Skin epidermis (tissue), 12 donors: Measurements from ENCODE around the gene GRK4.

ENCODE experiments used
- H3K27ac ChIP-seq, 21 experiments: fragments of 200-600 bp; sonication (generic) in 11 of 21; one replicate each; pipeline ENCODE4 v1.5.0; 2020; ENCODE audit warnings: mild to moderate bottlenecking in 3 of 21, inconsistent platforms in 2 of 21, moderate library complexity in 2 of 21
- H3K4me3 ChIP-seq, 7 experiments: fragments of 200-600 bp; sonication (generic) in 2 of 7; one replicate each; pipeline ENCODE4 v1.5.0; 2020; ENCODE audit warnings: inconsistent platforms in 2 of 7, mild to moderate bottlenecking in 2 of 7, moderate library complexity in 1 of 7

Gene GRK4

DNA sequence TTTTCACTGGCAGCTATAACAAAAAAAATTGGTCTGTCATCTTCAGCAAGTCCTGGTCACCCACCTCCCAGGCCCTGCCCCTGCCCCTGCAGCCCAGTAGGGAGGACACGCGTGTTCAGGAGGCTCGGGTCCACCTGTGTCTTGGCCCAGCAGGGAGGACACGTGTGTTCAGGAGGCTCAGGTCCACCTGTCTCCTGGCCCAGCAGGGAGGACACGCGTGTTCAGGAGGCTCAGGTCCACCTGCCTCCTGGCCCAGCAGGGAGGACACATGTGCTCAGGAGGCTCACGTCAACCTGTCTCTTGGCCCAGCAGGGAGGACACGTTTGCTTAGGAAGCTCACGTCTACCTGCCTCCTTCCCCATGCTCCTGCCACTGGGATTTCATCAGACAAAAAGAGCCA, 66.1 kb downstream of the GRK4 start:
- Histone ChIP-seq H3K27ac (no peak overlapping the region), H3K4me3 (no peak overlapping the region)

DNA sequence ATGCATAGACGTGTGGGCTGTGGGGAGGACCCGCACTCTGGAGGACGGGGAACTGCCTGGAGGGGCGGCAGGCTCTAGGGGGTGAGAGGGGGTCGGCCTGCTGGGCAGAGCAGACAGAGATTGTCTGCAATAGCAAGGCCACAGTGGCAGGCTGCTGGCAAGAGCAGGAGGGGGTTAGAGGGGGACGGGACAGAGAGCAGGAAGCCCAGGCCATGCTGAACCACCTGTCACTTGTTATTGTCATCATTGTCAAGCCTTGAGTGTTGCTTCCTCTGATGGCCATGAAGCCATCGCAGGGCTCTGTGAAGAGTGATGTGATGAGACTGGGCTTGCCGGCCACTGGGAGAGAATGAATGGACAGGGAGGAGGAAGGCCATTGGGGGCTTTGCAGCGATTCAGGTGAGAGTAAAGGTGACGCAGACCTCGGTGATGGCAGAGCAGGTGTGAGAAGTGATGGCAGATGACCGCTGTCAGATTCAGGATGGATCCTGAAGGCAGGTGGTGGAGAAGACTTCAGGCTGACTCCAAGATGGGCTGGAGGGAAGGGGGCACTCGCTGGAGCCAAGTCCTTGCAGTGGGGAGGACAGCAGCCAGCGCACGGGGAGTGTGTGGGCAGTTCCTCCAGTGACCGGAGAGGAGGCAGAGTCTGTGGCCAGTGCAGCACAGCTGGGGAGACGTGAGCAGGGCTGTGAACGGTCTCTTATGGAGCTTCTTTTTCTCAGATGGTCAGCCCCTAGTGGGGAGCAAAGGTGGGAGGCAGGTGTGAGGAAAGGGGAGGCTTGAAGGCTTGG, 67.4 kb downstream of the GRK4 start:
- no peak overlapping the region for H3K27ac ChIP-seq
- H3K4me3 ChIP-seq: no peak overlapping the region

DNA sequence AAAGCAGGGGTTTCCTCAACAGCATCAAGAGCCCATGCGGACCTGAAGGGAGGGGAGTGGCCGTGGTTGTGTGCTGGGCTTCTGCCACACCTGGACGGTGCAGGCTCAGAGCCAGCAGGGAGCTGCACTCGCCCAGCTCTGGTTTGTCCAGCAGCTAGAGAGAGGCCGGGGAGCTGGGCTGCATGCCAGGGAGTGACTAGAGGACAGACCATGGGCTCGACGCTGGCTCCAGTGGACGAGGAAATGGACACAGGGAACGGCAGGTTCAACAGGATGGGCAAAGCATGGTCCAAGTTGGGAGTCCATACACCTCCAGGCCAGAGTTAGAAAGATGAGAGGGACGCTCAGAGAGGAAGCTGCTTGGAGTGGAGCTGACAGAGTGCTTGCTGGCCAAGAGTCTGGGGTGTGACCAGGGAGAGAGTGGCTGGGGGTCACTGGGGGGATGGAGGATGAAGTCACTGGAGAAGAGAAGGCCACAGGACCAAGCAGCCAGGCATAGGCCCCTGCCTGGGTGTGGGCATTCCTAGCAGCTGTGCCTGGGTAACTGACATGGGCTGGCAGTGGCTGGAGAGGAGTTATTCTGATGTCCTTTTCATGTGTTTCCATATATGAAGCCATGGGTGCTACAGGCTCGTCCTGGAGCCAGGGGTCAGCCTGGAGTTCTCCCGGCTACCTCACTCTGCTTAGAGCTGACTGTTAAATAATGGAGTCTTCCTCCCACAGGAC, 68.1 kb downstream of the GRK4 start:
- Histone ChIP-seq H3K4me3 (no peak overlapping the region), H3K27ac (no peak overlapping the region)

DNA sequence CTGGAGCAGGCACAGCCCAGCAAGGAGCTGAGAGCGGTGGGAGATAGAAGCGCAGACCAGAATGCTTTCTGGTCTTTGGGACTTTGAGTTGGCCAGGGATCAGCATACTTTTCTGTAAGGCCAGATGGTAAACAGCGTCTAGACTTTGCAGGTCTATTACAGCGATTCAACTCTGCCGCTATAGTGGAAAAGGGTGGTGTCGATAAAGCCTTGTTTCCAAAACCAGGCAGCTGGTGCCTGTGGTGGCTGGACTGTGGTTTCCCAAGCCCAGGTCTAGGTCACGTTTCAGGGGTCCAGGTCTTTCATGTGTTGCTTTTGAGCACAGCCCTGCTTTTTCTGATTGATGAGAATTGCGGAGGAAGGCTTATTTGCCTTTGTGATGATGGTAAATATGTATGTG, 70.9 kb downstream of the GRK4 start:
- no peak overlapping the region for H3K27ac ChIP-seq
- H3K4me3 ChIP-seq: no peak overlapping the region

DNA sequence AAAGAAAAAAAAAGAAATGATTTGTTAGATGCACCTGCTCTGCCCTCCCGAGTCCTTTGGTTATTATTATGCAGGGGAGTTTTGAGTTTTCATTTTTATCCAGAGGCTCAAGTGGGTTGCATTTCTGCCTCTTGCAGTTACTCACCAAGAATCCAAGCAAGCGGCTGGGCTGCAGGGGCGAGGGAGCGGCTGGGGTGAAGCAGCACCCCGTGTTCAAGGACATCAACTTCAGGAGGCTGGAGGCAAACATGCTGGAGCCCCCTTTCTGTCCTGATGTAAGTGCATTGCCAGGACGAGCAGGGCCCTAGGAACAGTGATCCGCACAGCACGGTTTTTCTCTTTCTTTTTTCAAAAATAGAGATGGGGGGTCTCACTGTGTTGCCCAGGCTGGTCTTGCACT, 71.9 kb downstream of the GRK4 start:
- no peak overlapping the region for H3K4me3 ChIP-seq
- no peak overlapping the region for H3K27ac ChIP-seq

DNA sequence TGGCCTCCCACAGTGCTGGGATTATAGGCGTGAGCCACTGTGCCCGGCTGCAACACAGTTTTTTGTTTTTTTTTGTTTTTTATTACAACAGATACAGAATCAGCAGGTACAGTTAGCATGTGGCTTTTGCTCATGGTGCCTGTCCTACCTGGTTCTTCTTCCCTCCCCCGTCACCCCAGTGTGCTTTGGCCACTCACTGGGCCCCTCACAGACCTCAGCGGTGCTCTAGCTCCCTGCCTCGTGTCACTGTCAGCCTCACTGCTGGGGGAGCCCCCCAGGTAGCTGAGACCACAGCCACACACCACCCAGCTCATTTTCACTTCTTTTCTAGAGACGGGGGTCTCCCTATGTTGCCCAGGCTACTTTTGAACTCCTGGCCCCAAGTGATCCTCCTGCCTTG, 72.3 kb downstream of the GRK4 start:
- H3K4me3 ChIP-seq: no peak overlapping the region
- no peak overlapping the region for H3K27ac ChIP-seq

DNA sequence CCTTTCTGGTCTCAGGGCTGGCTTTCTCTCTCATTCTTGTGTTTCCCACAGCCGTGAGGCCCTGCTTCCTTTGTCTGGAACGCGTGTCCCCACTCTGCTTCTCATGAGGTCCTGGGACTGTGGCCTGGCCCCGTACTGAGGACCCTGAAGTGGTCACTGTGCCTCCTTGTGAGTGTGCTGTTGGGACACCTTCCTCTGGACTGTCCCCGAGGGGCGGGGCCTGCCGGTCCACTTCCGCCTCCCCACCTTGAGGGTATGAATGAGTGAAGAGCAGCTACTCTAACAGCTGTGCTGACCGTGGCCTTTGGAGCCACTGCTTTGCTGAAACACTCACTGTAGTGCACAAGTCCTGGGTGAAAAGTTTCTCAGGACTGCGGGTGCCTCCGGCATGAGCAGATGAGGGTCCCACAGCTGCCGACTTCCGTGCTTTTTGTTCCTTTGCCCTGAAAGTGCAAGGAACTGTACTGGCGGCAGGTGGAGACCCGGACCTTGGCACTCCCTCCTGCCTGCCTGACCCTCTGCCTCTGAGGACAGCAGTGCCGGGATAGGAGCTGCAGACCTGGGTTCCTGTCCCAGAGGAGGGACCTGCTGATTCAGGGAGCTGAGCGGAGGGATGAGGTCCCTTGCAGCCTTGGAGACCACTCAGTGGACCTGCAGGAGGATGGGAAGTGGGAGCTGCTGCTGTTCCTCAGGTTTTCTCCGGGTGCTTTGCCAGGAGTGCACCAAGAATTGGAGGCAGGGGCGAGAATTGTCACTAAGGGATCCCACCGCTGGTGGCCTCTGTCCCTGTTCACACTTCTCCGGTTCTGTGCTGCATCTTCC, 73.0 kb downstream of the GRK4 start:
- Histone ChIP-seq H3K27ac (no peak overlapping the region), H3K4me3 (no peak overlapping the region)

DNA sequence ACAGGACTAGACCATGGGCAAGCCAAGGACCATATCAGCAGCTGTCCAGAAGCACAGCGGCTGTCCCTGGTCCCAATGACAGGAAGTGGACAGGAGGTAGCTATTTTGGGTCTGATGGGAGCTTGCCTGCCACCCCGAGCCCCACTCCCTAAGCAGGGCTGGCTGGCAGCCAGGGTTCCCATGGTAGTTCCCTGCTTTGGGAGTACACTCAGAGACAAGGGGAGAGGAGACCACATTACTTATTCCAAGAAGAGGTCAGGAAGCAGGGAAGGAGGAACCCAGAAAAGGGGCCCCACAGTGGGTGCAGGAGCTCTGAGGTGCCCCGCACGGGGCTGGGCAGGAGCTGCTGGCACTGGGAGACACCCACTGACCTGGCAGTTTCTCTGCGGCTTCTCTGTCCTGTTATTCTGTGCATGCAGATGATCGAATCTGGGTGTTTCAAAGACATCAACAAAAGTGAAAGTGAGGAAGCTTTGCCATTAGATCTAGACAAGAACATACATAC, 74.6 kb downstream of the GRK4 start:
- H3K27ac ChIP-seq: peak overlapping the region in 2 of 21 experiments; percentile 10 to 24

DNA sequence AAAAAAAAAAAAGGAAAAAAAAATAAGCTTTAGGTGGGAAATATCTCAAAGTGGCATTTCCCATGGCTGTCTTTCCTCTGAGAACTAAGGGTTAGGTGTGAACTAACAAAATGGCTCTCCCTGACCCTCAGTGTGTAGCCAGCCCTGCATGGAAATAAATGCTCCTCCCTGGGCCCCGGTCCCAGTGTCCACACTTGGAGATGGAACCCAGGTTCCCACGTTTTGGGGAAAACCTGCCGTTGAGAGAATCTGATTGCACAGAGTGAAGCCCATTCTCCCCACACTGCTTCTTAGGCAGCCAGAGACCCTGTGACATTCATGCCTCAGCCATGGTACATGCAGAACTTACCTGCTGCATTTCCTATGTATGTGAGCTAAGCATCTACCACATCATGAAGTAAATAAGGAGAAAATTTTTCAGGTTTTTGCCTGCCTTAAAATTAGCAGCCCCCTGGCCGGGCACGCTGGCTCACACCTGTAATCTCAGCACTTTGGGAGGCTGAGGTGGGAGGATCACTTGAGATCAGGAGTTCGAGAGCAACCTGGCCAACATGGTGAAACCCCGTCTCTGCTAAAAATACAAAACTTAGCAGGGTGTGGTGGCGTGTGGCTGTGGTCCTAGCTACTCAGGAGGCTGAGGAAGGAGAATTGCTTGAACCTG, 76.5 kb downstream of the GRK4 start:
- Histone ChIP-seq H3K27ac (no peak overlapping the region), H3K4me3 (no peak overlapping the region)

More for the DNA sequence above, 74.6 kb downstream of the GRK4 start:
- H3K4me3 ChIP-seq: peak overlapping the region in 1 of 7 experiments; percentile 15

DNA sequence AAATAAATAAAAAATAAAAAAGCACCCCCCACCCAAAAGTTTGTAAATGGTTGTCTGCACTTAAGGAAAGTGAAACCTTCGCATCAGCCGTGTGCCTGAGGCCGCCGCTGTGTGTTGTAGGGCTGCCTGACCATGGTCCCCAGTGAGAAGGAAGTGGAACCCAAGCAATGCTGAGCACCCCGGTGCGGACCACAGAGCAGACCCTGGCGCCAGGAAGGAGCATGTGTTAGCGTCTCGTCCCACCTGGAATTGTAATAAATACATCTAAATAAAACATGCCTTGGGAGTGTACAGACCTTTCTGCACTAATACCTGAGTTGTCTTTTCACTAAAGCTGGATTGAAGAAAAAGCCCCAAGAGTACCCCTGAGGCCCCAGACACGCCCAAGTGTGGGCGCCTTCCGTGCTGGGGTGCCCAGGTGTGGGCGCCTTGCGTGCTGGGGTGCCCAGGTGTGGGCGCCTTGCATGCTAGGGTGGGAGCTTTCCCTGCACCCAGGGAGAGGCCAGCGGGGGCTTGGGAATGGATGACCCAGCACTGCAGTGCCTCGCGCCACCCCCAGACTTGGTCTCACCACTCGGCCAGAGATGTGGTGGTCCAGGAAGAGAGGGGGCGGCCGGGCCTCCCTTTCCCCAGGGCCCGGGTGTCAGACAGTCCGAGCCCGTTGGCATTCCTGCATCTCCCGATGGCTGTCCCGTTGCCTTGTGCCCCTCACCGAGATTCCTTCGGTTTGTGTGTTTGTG, 77.3 kb downstream of the GRK4 start:
- peak overlapping the region in 13 of 21 experiments; percentile 54 to 93 (median 77) for H3K27ac ChIP-seq
- H3K4me3 ChIP-seq: peak overlapping the region in 6 of 7 experiments; percentile 28 to 44 (median 40)

DNA sequence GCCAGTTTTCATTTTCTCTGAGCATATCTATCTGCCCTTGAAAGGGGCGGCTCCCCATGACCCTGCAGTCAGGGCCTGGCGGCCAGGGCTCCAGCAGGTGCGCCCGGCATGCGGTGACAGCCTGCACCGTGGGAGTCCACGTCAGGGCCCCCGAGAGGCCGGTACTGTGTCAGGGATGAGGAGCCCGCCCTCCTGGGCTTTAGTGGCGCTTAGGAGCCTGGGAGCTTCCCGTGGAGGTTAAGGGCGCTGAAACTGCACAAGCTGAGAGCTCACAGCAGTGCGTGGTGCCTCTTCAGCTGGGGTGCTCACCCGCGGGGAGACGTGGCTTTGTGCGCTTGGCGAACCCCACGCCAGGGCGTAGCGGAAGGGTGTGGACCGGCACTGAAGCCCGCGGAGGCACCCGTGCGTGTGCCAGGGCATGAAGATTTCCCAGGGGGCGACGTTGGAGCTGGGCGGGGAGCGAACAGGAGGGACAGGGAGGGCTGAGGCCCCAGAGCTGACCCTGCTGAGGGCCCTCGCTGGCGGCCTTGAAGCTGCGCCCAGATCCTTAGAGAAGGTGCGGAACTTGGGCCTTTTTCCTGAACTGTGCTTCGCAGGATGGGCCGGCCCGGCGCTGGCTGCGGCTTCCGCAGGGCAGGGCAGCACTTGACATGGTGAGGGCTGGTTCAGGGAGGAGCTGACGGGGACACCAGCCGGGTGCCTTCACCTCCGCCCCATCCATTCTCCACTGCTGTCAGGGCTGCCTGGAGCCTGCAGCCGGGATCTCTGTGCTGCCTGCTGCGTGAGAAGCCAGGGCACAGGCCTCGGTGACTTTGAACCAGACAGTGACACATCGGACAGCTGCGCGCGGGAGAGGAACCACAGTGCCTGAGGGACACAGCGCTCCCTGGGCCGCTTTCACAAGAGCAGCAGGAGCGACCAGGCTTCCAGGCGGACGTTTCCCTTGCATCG, 78.1 kb downstream of the GRK4 start:
- H3K27ac ChIP-seq: peak overlapping the region in 20 of 21 experiments; percentile 27 to 93 (median 76)
- H3K4me3 ChIP-seq: peak overlapping the region; percentile 26 to 44 (median 38)

DNA sequence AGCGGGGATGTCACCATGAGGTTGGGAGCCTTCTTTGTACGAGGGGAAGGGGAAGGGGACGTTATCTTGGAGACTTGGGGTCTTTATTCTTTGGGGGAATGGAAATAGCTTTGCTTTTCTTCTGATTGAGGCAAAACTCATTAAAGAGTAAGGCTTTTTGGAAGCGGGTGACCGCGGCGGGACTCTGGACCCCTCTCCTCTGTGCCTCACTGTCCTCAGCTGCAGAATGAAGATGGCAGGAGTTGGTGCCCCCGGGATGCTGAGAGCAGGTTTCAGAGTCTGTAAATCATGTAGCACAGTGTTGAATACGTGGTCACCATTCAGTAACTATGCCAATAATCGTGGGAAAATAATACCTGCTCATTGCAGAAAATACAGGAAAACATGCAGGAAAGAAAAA, 78.9 kb downstream of the GRK4 start:
- Histone ChIP-seq H3K27ac (peak overlapping the region in 17 of 21 experiments; percentile 54 to 93 (median 80)), H3K4me3 (peak overlapping the region; percentile 26 to 44 (median 38))

DNA sequence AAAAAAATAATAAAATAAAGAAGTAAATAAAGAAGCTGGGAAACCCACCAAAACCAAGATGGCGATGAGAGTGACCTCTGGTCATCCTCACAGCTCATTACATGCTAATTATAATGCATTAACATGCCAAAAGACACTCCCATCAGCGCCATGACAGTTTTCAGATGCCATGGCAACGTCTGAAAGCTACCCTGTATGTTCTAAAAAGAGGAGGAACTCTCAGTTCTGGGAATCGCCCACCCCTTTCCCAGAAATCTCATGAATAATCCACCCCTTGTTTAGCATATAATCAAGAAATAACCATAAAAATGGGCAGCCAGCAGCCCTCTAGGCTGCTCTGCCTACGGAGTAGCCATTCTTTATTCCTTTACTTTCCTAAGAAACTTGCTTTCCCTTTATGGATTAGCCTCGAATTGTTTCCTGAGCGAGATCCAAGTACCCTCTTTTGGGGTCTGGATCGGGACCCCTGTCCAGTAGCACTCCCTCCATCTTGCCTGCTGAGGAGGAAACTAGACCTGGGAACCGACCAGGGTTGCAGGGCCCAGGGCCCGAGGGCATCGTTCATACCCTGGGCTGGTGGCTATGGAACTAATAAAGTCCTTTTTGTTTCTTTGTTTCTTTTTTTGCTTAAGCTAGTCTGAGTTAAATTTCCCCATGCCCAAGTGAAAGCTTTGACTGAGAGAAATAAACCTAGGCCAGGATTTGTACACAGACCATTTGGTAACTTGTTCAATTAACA, 80.1 kb downstream of the GRK4 start:
- no peak overlapping the region for H3K27ac ChIP-seq
- no peak overlapping the region for H3K4me3 ChIP-seq

DNA sequence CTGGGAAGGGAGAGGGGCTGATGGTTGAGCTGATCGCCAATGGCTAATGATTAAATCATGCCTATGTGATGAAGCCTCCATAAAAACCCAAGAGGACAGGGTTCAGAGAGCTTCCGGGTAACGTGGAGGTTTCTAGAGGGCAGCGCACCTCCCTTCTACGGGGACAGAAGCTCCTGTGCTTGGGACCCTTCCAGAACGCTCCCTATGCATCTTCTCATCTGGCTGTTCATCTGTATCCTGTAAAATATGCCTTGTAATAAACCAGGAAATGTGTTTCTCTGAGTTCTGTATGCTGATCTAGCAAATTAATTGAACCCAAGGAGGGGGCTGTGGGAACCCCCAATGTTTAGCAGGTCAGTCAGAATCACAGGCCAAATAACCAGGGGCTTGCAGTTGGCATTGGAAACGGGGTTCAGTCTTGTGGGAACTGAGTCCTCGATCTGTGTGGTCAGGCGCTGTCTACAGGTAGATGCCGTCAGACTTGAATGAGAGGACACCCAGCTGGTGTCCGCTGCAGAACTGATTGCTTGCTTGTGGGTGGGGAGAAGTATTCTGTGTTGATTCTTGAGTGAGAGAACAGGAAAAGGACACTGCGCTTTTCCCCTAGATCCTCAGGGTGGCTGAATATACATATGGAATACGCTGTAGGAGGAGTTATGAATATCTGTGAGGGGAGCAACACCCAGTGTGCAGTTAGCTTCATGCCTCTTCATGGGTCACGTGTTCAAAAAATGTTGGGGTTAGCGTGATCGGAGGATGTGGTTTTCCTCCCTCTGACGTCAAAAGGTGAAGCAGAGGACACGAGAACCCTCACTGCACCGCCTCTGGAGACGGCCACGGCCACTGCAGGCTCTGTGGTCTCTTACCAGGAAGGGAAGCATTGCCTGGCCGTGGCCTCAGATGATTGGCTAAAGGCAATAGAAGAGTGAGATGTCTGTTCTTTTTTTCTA, 81.8 kb downstream of the GRK4 start:
- Histone ChIP-seq H3K4me3 (no peak overlapping the region), H3K27ac (no peak overlapping the region)

DNA sequence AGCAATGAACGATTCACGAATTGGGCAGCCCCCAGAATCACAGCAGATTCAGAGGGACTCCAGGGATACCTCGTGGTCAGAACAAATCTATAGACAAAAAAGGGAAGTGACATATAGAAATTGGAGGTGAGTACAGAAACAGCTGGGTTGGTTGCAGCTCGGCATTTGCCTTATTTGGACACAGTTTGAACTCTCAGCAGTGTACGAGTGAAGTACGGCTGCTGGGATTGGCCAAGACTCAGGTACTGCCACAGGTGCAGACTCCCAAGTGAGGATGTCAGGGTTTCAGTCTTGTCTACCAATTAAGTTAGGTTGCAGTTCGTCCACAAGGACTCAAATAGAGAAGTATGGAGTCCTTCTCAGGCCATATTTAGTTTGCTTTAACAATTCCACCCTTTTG, 82.8 kb downstream of the GRK4 start:
- Histone ChIP-seq H3K27ac (no peak overlapping the region), H3K4me3 (no peak overlapping the region)

DNA sequence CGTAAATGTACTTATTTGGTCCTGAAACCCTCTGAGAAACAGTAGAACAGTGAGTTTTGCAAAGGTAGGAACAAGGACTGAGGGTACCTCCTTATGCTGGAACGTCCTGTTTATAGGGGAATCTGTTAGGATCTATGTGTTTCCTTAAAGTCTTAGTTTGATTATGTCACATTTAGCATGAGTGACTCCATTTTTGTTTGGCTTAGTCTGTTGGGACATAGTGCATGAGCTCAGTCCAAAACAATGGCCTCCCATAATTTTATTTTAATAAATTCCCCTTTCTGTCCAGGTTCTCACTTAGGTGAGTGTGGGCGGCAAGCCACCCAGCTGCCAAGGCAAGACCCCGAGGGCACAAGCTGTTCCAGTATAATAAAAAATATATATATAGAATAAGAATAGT, 83.3 kb downstream of the GRK4 start:
- Histone ChIP-seq H3K4me3 (no peak overlapping the region), H3K27ac (no peak overlapping the region)
